Breast epithelium (tissue), 4 donors: Measurements from ENCODE around the gene HOXB4. TPM values are rescaled to one million over a fixed set of nuclear protein-coding genes. Genes with fewer than 3 reads are reported as not detected.
A peak's percentile ranks its signal among the peaks of the same experiment; 100 is the strongest.

Experiments
- DNase-seq, 2 donors: peaks; one replicate each; pipeline ENCODE4 v3.0.0-alpha.2; 2019; ENCODE audit warnings: low spot score in 2 of 2
- H3K27ac ChIP-seq, 2 donors: fragments of 200-600 bp; sonication (generic) in 1 of 2; one replicate each; pipeline ENCODE4 v1.5.1; 2016 to 2019; ENCODE audit warnings: mild to moderate bottlenecking in 1 of 2
- H3K27me3 ChIP-seq, 2 donors: fragments of 200-600 bp; sonication (generic) in 1 of 2; one replicate each; pipeline versions ENCODE4 v1.5.1 to v1.6.0; 2017 to 2019; ENCODE audit warnings: control low read depth in 1 of 2, mild to moderate bottlenecking in 1 of 2
- H3K36me3 ChIP-seq: fragments of 200-600 bp; one replicate; pipeline ENCODE4 v1.5.1; 2019
- H3K4me1 ChIP-seq, 2 donors: fragments of 200-600 bp; sonication (generic); one replicate each; pipeline ENCODE4 v1.5.1; 2016 to 2019; ENCODE audit warnings: control low read depth in 1 of 2
- H3K4me3 ChIP-seq, 3 donors: fragments of 200-600 bp; sonication (generic); 1 replicate in 2 of 3; 2 replicates in 1 of 3; pipeline ENCODE4 v1.5.1; 2016 to 2019; ENCODE audit warnings: mild to moderate bottlenecking in 3 of 3, moderate library complexity in 2 of 3
- H3K9me3 ChIP-seq, 2 donors: fragments of 200-600 bp; sonication (generic) in 1 of 2; one replicate each; pipeline ENCODE4 v1.5.1; 2016 to 2019; ENCODE audit warnings: control low read depth in 1 of 2
- POLR2AphosphoS5 ChIP-seq, 3 donors: sonication (generic); formaldehyde crosslinking; IDR thresholded peaks; one replicate each; pipeline ENCODE4 v1.6.1; 2017; ENCODE audit warnings: antibody characterized with exemption in 3 of 3
- intact Hi-C: fragments of 100-400 bp; cut with DNase I; formaldehyde crosslinking; loops from one replicate; pipeline ENCODE4 v1.15.1; 2023; ENCODE audit warnings: low total_unique reads
- total RNA-seq, 3 donors: library from RNA; depleted of rRNA; stranded (reverse); fragments of >200 nt; gene quantifications; one replicate each; pipeline ENCODE4 v1.1.0, GENCODE V29; 2016

The HOXB4 gene
- total RNA-seq, 3 donors from 2014 or later, result 2.2 to 7.5 (median 2.3) TPM

- peak overlapping the region in 2 of 3 donors; percentile 16 to 58 for H3K4me3 ChIP-seq
- peak overlapping the region in 1 of 2 donors; percentile 32 for H3K27ac ChIP-seq
- no peak for TF ChIP-seq POLR2AphosphoS5 (IDR thresholded peaks at IDR 0.05)
- no peak for DNase-seq
- H3K4me1 ChIP-seq, result no peaks in the 10 kb centered on the region
- peaks cover 0 to 8% of the 10 kb centered on the region in 2 donors for H3K27me3 ChIP-seq
- intact Hi-C loops, result no loop called here
- no peaks in the 10 kb centered on the region for H3K36me3 ChIP-seq
- H3K9me3 ChIP-seq, result no peaks in the 10 kb centered on the region
These were observed 51.3 kb downstream of the HOXB4 start for GRCh38 chr17:48526608-48527546.

Other genes with a start within 250 kb of the HOXB4 start
- gene SKAP1, start 148.1 kb downstream of the HOXB4 start, total RNA-seq, result 1 to 10 TPM; 1.1 to 7.5 (median 5.9) TPM
- gene HOXB1, start 47.3 kb downstream of the HOXB4 start, total RNA-seq, result not detected
- 10 to 100 TPM; 13.6 to 36.4 (median 19.6) TPM for gene HOXB2, start 33.2 kb downstream of the HOXB4 start, total RNA-seq
- gene HOXB3, start 11.9 kb upstream of the HOXB4 start, total RNA-seq, result 10 to 100 TPM; 13.8 to 36.7 (median 14.4) TPM
- gene HOXB5, start 15.4 kb upstream of the HOXB4 start, total RNA-seq, result 1 to 10 TPM in 2 of 3 donors, under 1 TPM in 1; 0.44 to 2.0 (median 1.4) TPM
- 10 to 100 TPM in 2 of 3 donors, 1 to 10 TPM in 1; 1.0 to 24.9 (median 18.2) TPM for gene HOXB6, start 26.6 kb upstream of the HOXB4 start, total RNA-seq
- 10 to 100 TPM in 1 of 3 donors, 1 to 10 TPM in 2; 1.5 to 16.8 (median 4.3) TPM for gene HOXB7, start 32.7 kb upstream of the HOXB4 start, total RNA-seq
- 1 to 10 TPM in 2 of 3 donors, under 1 TPM in 1; 0.59 to 4.6 (median 4.6) TPM for gene HOXB8, start 36.9 kb upstream of the HOXB4 start, total RNA-seq
- gene HOXB9, start 48.0 kb upstream of the HOXB4 start, total RNA-seq, result under 1 TPM; 0.32 to 0.44 (median 0.33) TPM
- not detected for gene PRAC1, start 144.2 kb upstream of the HOXB4 start, total RNA-seq
- gene PRAC2, start 144.8 kb upstream of the HOXB4 start, total RNA-seq, result not detected
- gene HOXB13, start 150.4 kb upstream of the HOXB4 start, total RNA-seq, result under 1 TPM in 1 of 3 donors, not detected in 2; 0.16 TPM
- gene TTLL6, start 238.9 kb upstream of the HOXB4 start, total RNA-seq, result under 1 TPM in 2 of 3 donors, not detected in 1; under 0.01 to 0.32 TPM